ENCODE measurements around the gene SKAP1.
"Not testable (repeated sequence)": the region's sequence is repeated elsewhere in the genome, so short reads cannot be mapped to it uniquely, and the experiment has no call there.

SKAP1 gene

DNA sequence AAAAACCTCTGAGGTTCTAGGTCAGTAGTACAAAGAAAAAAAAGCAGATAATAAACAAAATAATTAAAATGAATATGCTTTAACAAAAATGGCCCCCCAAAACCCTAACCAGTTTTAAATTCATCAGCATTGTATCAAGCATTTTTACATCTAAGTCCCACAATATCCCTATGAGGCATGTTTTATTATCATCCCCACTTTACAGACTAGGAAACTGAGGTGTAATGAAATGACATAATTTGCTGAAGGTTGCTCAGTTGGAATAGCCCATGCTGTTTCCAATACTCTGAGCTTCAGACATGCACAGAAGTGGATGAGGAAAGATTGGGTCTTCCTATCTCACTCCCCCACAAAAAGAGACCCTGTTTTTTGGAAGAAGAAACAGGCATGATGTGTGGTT, 234.1 kb downstream of the SKAP1 start:
- DNase-seq: no peak

DNA sequence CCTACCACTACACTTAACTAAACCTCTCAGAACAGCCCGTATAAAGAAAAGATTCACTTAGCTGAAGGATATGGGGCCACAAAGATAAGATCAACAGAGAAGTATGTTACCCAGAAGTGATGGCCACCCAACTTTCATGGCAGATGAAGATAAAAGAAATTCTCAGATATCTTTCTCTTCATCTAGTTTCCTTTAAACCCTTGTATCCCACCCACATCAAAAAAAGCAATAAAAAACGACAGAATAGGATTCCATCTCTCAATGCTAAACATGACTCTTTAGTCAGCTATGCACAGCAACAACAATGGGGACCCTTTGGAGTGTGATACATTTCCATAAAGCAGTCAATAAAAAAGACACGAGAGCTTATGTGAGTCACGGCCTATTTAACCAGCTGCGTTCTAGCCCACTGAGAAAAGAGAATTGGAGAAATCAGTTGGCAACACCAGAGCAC, 235.9 kb downstream of the SKAP1 start:
- no peak for DNase-seq

DNA sequence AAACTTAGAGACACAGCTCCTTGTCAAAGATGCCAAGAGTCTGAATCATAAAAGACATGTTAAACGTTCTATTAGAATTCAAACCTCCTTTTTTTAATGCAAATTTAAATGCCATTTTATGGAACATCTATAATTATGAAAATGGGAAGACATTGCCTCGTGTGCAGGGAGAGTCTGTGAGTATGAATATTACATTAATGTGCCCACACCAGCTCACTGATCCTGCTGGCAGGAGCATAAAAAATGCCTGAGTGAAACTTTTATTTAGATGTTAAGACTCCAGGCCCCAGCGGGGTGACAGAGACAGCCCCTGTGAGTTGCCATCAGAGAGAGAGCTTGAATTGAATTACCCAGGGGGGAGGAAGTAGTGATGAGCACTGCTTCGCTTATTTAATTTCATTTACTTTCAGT, 237.7 kb downstream of the SKAP1 start:
- no peak for DNase-seq

DNA sequence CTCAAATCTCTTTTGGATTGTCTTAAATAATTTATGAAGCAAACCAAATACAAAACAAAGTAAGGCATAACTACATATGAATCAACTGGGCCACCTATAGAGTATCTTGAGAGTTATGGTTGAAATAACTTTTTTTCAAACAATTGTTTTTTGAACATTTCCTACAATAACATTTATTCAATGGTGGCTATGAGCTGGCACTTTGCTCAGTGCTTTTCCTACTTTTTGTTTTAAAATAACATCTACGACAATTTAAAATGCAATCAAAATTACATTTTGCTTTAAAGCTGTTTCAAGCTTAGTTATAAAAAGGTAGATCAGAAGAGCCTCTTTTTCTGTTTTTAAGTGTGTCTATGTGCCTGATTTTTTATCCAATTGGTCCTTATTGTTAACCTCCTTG, 238.7 kb downstream of the SKAP1 start:
- DNase-seq: no peak

DNA sequence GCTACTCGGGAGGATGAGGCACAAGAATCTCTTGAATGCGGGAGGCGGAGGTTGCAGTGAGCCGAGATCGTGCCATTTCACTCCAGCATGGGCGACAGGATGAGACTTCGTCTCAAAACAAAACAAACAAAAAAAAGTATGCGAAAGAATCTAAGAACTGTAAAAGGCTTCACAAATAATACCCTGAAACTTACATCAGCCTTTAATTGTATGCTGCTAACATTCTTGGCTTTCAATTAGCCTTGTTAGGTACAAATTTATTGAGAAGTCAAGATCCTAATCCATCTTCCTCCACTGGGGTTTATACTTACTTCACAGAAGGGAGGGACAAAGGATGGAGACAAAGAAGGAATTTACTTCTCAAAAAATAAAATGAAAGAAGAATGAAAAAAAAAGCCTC, 239.1 kb downstream of the SKAP1 start:
- no peak for DNase-seq

DNA sequence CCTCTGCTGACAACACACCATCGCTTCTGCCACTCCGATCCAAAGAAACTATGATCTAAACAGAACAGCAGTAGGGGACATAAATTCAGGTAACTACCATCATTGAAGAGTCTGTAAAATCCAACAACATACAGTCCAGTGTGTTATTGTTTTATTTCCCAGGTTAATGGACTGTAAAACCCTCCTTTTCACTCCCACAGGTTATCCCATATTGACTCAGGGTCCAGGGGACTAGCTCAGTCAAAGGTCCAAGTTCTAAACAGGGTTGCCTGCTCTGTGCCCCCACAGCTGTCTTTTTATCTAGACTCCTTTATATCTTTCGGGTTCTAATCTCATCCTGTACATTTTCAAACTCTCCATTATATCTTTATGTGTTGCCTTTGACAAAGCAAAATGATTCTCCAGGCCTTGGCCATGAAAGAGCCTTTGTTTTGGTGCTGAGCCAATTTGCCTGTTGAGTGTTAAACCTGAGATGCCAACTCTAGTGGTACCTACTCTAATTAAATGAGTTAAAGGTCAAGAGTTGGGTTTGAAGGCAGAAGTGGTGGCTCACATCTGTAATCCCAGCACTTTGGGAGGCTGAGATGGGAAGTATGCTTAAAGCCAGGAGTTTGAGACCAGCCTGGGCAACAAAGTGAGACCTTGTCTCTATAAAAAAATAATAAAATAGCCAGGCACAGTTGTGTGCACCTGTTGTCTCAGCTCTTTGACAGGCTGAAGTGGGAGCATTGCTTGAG, 242.0 kb downstream of the SKAP1 start:
- DNase-seq: no peak

DNA sequence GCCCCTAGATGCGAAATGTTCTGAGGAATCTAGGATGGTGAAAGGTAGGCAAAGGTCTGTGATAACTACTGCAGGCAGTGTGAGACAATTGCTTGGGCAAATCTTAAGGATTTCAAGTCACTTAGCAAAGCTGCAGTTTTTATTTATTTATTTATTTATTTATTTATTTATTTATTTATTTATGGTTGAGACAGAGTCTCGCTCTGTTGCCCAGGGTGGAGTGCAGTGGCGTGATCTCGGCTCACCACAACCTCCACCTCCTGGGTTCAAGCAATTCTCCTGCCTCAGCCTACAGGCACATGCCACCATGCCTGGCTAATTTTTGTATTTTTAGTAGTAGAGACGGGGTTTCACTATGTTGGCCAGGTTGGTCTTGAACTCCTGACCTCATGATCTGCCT, 243.7 kb downstream of the SKAP1 start:
- DNase-seq: not testable (repeated sequence)

DNA sequence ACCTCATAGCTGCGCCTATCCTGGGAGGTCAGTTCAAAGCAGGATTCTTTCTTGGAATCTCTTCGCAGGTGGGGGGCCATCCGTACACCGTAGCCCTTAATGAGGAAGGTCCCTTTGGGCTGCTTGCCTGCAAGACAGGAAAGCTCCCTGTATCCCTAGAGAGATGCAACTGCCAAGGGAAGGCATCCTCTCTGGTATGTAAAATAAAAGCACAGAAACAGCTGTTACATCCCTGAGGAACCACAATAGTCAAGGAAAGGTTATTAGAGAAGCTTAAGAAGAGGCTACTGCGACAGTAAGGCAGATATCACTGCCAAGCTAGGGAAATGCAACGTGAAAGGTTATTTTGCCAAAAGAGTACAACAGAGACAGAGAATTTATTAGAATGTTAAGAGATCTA, 245.3 kb downstream of the SKAP1 start:
- DNase-seq: no peak

DNA sequence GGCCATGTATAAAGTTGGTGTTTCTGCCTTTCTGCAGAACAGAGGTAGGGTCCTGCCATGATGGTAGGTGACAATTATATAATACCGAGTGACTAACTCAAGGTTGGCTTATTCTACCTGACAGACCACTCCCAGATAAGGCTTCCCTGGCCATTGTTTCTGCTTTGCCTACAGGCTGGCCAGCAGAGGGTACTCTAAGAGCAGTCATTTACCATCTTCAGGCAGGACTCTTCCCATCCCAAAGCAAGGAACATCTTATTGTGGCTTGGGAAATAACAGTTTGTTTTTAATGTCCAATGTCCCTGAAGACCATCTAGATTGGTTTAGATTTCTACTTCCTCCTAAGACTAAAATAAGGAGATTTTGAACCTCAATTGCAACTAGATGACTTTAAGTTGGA, 248.4 kb downstream of the SKAP1 start:
- no peak for DNase-seq

DNA sequence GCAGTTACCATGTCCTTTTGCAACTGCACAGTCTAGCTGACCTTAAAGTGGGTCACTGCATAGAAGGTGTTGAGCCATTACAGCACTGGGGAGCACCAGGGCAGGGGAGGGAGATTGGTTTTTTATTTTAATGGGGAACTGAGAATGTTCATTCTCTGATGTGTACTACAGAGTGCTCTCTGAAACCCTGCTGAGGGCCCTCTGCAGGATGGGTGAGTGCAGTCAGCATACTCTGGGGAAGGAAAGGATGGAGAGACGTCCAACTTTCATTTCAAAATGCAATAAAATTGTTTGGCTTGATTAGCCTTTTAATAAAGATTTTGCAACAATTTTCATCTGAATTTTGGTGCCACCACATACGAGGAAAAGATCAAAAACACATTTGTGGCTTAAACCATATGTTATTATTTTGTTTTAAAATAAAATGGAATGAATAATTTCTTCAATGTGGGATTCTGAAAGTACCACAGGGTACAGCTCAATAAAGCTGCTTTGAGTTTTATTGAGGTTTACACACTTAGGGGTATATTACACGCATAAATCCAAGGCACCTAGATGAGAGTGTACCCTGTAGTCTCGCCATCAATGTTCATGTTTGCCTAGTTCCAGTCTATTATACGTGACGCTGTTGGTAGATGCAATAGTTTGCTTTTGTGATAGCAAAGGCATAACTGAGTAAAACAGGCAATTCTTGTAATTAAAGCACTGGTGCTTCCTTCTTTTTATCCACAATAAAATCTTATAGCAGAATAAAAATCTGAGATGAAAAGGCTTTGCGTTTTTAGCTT, 249.0 kb downstream of the SKAP1 start:
- DNase-seq: no peak

DNA sequence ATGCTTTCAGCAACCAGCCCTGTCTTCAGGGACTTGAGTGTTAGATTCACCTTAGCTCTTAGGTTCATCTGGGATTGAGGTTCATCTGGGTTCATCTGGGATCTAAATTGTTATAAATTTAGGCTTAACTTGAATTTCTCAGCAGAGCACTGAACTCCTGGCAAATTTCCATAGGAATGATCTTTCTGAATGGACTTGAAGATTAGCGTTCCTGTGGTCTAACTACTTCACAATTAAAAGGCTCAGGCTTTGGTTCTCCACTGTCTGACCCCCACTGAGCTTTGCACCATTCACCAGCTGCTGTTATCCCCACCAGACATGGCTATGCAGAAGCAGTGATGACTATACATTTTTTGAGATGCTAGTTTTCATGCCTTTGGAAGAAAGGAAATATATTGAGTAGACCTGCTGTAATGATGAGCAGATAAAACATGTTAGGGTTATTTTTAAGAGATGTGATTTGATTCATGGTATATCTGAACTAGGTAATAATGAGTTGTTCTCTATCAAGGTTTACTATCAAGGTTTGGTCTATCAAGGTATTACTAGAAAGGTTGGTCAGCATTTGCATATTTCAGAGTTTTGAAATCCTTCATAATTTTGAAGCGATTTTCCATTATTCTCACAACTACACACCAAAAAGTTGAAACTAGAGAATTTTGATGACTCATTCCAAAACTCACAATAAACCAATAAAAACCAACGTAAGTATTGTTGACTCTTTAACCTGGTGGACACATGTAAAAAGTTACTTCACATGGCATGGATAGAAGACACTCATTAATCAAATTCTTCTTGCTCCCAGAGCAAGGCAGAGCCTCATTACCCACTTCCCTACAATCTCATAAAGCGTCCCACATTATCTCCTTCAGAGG, 250.7 kb downstream of the SKAP1 start:
- DNase-seq: no peak

DNA sequence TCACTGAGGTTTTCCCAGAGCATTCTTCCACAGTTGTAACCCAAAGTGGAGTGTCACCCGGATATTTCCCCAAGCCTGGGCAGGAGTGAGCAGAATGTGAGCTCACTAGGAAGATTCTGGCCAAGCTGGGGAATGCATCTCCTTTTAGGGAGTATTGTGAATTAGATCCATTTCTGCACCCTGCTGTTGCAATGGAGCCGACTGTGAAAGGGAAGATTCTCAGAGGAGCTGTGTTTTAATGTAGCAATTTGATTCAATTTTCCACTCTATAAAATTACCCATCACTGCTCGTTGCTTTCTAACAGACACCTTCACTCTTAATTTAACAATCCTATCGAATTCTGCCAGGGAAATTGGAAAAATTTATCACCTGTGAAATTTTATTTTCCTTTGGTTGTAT, 251.7 kb downstream of the SKAP1 start:
- DNase-seq: no peak

DNA sequence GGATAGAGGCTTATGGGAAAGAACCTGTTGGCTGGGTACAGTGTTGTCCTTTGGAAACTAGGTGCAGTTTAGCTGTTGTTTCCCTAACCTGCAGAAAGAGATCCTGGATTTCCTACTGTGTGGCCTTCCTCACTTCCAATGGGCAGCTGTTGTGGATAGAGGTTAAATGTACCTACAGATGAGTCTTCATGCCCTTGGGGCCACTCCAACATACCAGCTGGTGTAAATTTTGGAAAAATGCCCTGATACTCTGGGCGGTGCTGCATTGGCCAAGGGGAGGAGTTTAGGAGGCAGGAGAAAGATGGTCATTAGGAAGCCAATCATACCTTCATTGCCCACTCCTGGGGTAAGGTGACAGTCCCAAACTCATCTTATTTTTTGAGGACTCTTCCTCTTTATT, 252.2 kb downstream of the SKAP1 start:
- DNase-seq: no peak

DNA sequence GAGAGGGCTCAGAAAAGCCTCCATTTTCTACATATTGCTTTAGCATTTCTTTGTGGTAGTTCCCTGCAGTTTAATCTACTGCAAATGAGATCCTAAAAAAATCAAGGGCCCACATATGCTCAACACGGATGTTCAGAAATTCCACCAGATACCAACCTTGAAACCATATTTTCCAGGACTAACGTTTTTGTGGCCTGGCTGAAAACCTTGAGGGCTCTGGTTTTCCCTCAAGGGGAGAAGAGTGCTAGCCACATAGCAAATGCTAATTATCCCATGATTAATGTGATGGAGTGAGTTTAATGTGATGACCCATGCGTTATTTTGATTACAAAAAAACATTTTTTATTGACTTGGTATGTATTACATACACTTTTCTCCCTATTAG, 253.6 kb downstream of the SKAP1 start:
- DNase-seq: no peak

DNA sequence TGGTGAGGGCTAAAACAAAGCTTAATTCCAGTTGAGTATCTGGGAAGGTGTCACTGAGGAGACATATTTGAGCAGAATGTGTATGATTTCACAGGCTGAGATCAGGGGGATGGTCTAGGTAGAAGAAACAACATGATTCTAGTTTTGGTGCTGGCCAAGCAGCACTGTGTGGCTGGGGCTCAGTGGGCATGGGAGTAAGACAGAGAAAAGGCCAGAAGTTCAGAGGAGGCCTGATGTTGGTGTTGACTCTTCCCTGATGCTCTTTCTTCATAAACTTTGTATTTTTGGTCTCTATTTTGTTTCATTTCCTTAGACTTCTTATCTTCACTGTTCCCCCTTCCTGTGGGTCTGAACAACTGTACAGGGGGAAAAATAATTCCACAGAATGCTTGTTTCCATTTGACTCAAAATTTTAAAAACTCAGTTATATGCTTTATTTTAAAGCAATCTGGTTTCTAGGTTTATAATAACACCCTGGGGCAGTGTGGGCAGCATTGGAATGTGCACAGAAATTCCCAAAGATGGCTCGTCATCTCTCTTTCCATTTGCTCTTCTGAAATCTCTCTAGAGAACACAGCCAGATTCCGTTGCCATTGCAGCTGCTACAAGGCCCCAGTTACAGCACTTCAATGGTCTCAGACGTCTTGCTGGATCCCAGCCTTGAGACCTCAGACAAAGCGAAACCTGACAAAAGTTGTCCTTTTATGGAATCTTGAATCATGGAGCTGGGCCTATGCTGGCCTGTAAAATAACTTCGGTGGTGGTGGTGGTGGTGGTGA, 254.1 kb downstream of the SKAP1 start:
- DNase-seq: no peak

DNA sequence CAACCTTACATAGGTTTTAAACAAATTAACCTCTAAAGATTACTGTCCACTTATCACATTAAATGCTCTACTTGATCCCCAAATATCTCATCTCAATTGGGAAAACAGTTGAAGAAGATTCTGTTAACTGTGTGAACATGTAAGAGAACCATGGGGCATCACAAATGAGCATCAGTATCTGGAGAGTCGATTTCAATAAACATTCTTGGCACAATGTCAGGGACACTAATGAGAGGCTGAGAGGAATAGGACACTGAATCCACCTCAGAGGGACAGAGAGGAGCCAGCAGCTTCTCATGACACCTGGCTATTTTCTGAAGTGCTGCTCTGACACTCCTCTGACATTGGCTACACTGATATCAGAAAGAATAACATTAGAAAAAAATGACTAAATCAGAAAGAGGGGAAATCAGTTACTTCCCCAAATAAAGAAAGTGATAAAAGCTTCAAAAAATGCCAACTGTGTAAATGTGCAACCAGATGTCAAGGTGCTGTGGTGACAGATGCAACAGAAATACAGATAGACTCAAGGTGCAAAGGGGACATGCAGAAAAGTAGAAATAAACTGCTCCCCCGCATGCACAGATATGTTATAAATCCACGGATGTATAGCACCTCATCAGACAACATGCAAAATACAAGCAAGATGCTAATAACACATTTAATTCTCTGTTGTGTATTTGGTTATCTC, 255.0 kb downstream of the SKAP1 start:
- no peak for DNase-seq

DNA sequence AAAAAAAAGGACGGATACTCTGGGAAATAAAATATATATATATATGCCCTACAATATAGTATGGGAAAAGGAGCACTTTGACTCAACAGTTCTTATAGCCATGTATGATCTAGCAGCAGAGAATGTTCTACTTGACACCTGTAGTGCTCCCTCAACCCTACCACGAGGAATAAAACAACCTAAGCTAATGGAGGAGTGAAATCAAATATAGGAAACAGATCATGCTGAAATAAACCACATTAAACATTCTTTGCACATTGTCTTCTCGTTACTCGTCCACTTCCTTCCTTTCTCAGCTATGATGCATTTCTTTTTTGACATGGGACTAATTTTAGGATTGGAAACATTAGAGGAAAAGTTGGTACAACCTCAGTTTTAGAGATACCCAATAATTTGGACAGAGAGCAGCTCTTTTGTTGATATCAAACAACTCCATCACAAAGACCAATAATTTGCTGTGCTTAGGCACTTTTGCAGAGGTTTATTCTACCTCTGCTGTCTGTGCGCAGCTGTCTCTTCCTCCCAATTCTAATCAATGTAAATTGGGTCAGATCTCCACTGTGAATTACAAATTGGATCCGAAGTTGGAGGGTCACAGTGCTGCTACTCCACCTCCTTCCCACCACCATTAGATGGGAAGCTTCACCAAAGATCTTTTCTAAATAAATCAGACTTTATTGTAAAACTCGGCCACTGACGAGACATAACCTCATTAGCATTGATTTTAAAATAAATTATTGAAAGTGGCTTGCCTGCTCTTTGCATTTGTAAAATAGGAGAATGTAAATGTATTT, 256.6 kb downstream of the SKAP1 start:
- DNase-seq: no peak

DNA sequence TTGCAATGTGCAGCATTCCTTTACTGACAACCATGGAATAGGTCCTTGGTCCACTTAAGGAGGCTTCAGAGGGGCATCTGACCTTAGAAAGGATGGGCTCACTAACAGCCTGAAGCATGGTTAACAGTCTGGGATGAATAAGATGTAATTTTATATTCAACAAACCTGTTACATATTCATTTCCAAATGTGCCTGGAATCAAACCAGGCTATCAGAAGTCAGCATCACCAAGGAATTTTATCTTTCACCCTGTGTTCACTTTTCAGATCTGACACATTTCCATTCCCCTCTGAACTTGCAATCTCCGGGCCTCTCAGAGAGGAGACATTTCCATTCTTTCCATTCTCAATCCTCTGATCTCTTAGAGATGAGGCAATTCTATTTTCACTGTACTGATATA, 260.1 kb downstream of the SKAP1 start:
- DNase-seq: no peak

DNA sequence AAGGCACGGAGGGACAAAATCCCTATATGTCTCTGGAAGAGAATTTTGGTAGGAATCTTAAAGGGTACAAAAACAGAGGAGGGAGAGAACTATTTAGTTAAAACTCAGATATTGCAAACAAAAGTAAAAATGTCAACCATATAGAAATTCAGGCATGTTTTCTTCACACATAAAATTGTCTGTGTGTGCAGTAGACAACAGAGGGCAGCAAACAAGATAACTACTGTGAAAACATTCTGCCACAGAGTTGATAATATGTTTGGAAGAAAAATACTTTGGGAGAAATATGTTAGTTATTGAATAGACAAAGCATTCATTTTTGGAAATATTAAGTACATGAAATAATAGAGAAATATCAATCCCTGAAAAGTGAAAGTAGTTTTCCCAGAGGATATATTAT, 266.2 kb downstream of the SKAP1 start:
- no peak for DNase-seq

DNA sequence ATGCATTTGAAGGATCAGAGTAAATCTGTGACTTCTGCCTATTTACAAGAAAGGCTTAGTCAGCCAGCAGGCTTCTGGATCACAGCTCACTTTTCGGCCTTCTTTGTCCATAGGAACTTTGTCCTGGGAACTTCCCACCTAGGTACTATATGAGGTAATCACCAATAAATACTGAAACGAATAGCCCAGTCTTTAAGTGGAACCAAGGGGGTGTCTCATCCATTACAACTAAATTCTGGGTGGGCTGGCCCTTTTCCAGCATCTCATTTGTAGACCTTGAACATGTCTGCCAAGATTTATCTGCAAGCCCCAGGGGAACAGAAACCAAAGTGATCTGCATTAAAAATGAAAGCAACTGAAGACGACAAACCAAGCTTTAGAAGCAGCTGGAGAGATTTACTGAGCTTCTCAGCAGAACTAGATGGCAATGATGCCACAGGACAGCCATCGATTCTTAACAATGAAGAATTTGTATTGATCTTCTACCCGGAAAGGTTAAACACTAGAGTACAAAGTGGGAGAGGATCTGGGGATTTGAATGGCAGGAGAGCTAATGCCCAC, 267.0 kb downstream of the SKAP1 start:
- DNase-seq: no peak

All from activated CD4-positive, alpha-beta T cell treated with anti-CD3 and anti-CD28 coated beads, Interleukin-2, amount 50 U/mL, for 4 hours (primary cell).